ENCODE results near the gene NR2C1. TPM values are rescaled to one million over a fixed set of nuclear protein-coding genes. Genes with fewer than 3 reads are reported as not detected.
"Not testable (repeated sequence)": the region's sequence is repeated elsewhere in the genome, so short reads cannot be mapped to it uniquely, and the experiment has no call there.

The NR2C1 gene
- total and polyA plus RNA-seq, 9 donors: 20.2 to 42.2 (median 38.2) TPM

GRCh38 chr12:94988471-94988870, 84.9 kb downstream of the NR2C1 start:
- H3K4me1 ChIP-seq (ENCODE audit: insufficient read depth): no peaks in the 10 kb centered on the region
- WGBS, 3 donors: 75 to 96% (median 92%) methylated on average over 6 of the region's 6 CpGs
- H3K9me3 ChIP-seq: no peaks in the 10 kb centered on the region
- no peak overlapping the region for H3K4me3 ChIP-seq
- TF ChIP-seq POLR2A (IDR thresholded peaks at IDR 0.05) (no peak), CTCF (IDR thresholded peaks at IDR 0.05) (no peak), EP300 (IDR thresholded peaks at IDR 0.05) (no peak)
- no peaks in the 10 kb centered on the region for H3K36me3 ChIP-seq
- H3K27ac ChIP-seq: no peak overlapping the region
- no peaks in the 10 kb centered on the region for H3K27me3 ChIP-seq
- intact Hi-C loops (cut with DNase I): no loop called here
- no peak for DNase-seq

- WGBS, 3 donors: 44 to 48% (median 46%) methylated on average over 2 of the region's 2 CpGs
- Histone ChIP-seq H3K27me3 (no peaks in the 10 kb centered on the region), H3K4me1 (ENCODE audit: insufficient read depth) (no peaks in the 10 kb centered on the region), H3K27ac (no peak overlapping the region), H3K36me3 (no peaks in the 10 kb centered on the region), H3K9me3 (no peaks in the 10 kb centered on the region), H3K4me3 (no peak overlapping the region)
- DNase-seq: no peak
- TF ChIP-seq POLR2A (IDR thresholded peaks at IDR 0.05) (no peak), CTCF (IDR thresholded peaks at IDR 0.05) (no peak), EP300 (IDR thresholded peaks at IDR 0.05) (no peak)
- intact Hi-C loops (cut with DNase I): no loop called here
These were observed 85.6 kb downstream of the NR2C1 start for GRCh38 chr12:94987801-94988200.

GRCh38 chr12:94987076-94987669, 86.2 kb downstream of the NR2C1 start:
- no peak overlapping the region for H3K27ac ChIP-seq
- WGBS, 3 donors: 85 to 90% (median 88%) methylated on average over 8 of the region's 8 CpGs
- H3K27me3 ChIP-seq: no peaks in the 10 kb centered on the region
- TF ChIP-seq EP300 (IDR thresholded peaks at IDR 0.05) (no peak), CTCF (IDR thresholded peaks at IDR 0.05) (no peak), POLR2A (IDR thresholded peaks at IDR 0.05) (no peak)
- no peak for DNase-seq
- H3K9me3 ChIP-seq: no peaks in the 10 kb centered on the region
- no peaks in the 10 kb centered on the region for H3K36me3 ChIP-seq
- no peak overlapping the region for H3K4me3 ChIP-seq
- intact Hi-C loops (cut with DNase I): no loop called here
- H3K4me1 ChIP-seq (ENCODE audit: insufficient read depth): no peaks in the 10 kb centered on the region

- H3K27me3 ChIP-seq; H3K9me3 ChIP-seq; H3K4me3 ChIP-seq; H3K36me3 ChIP-seq; H3K4me1 ChIP-seq (ENCODE audit: insufficient read depth); H3K27ac ChIP-seq; intact Hi-C loops (cut with DNase I); DNase-seq: not testable (repeated sequence)
- 81 to 83% (median 81%) methylated on average over 9 of the region's 9 CpGs for WGBS, 3 donors
These were observed 88.3 kb downstream of the NR2C1 start for GRCh38 chr12:94985099-94985498.

- no peaks in the 10 kb centered on the region for H3K9me3 ChIP-seq
- 89 to 98% (median 95%) methylated on average over 2 of the region's 2 CpGs for WGBS, 3 donors
- no peak overlapping the region for H3K4me3 ChIP-seq
- no peaks in the 10 kb centered on the region for H3K36me3 ChIP-seq
- TF ChIP-seq POLR2A (IDR thresholded peaks at IDR 0.05) (no peak), EP300 (IDR thresholded peaks at IDR 0.05) (no peak), CTCF (IDR thresholded peaks at IDR 0.05) (no peak)
- intact Hi-C loops (cut with DNase I): no loop called here
- H3K27ac ChIP-seq: no peak overlapping the region
- H3K4me1 ChIP-seq (ENCODE audit: insufficient read depth): no peaks in the 10 kb centered on the region
- H3K27me3 ChIP-seq: no peaks in the 10 kb centered on the region
- DNase-seq: no peak
These were observed 90.1 kb downstream of the NR2C1 start for GRCh38 chr12:94983321-94983720.
